Measurements from ENCODE around the gene SHD. TPM values are rescaled to one million over a fixed set of nuclear protein-coding genes. Genes with fewer than 3 reads are reported as not detected.
A peak's percentile ranks its signal among the peaks of the same experiment; 100 is the strongest.

Gene SHD
- total and polyA plus RNA-seq, 12 donors, result 0.03 to 0.37 (median 0.24) TPM; not detected in 8

DNA sequence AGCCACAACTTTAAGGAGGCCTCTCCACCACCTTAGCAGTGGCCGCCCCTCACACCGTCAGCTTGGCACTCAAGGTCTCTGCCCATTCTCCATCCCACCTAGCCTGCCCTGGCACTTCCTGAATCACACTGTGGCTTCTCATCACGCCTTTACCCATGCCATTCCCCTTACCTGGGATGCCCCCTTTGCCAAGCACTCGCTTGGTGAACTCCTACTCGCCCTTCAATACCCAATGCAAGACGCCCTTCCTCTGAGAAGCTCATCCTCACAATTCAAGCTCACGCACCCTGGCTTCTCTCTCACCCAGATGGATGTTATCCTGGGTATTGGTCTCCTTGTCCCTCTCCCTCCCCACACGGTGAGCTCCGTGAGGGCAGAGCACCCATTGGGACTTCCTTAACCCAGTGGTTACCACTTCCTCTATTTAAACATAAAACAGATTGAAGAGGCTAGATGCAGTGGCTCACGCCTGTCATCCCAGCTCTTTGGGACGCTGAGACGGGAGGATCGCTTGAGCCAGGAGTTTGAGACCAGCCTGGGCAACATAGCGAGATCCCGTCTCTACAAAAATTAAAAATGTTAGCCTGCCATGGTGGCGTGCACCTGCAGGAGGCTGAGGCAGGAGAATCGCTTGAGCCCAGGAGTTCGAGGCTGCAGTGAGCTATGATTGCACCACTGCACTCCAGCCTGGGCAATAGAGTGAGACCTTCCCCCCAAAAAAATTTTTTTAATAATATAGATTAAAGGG lies 12.6 kb upstream of the SHD start:
- Histone ChIP-seq H3K9me3 (no peaks in the 10 kb centered on the region), H3K27me3 (no peaks in the 10 kb centered on the region), H3K36me3 (peaks cover 0 to 97% (median 44%) of the 10 kb centered on the region in 9 donors), H3K4me1 (no peaks in the 10 kb centered on the region), H3K27ac (no peak overlapping the region), H3K4me3 (no peak overlapping the region)
- WGBS, 2 donors, result 93 to 94% methylated on average over 18 of the region's 18 CpGs
- TF ChIP-seq, protein P1, sequence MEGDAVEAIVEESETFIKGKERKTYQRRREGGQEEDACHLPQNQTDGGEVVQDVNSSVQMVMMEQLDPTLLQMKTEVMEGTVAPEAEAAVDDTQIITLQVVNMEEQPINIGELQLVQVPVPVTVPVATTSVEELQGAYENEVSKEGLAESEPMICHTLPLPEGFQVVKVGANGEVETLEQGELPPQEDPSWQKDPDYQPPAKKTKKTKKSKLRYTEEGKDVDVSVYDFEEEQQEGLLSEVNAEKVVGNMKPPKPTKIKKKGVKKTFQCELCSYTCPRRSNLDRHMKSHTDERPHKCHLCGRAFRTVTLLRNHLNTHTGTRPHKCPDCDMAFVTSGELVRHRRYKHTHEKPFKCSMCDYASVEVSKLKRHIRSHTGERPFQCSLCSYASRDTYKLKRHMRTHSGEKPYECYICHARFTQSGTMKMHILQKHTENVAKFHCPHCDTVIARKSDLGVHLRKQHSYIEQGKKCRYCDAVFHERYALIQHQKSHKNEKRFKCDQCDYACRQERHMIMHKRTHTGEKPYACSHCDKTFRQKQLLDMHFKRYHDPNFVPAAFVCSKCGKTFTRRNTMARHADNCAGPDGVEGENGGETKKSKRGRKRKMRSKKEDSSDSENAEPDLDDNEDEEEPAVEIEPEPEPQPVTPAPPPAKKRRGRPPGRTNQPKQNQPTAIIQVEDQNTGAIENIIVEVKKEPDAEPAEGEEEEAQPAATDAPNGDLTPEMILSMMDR (IDR thresholded peaks at IDR 0.05), result no peak
- no peak for DNase-seq
- ATAC-seq, result no peak
- intact Hi-C loops (cut with DNase I), result loop anchor here in 8 of 10 donors (2.0 to 10.0 kb wide), 5 partner anchors 86 to 258 kb away; partner anchors contain the start of genes CHAF1A (in 1 of the 8) and SH3GL1 (in 1 of the 8)

DNA sequence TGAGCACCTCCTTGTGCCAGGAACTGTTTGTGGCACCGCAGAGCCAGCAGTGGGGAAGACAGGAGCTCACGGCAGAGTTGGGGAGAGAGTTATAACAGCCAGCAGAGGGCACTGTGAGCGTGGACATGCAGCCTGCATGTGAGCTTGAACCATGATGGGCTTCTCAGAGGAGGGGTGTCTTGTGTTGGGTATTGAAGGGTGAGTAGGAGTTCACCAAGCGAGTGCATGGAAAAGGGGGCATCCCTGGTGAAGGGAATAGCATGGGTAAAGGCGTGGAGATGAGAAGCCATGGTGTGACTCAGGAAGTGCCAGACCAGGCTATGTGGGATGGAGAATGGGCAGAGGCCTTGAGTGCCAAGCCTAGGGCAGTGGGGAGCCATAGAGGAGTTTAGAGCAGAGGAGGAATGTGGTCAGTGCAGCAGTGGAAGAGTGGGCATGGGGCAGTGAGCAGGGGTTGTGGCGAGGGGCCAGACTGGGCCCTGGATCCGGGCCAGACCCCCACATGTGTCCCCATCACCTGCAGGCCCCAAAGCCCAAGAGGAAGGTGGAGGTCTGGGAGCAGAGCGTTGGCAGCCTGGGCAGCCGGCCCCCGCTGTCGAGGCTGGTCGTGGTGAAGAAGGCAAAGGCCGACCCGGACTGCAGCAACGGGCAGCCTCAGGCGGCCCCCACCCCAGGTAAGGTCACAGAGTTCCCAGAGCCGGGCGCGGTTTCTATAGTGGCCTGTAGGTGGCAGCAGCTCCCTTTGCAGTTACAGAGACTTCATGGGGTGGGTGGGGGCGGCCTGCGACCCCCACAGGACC lies 11.8 kb upstream of the SHD start:
- H3K27ac ChIP-seq, result no peak overlapping the region
- no peaks in the 10 kb centered on the region for H3K27me3 ChIP-seq
- H3K36me3 ChIP-seq, result peaks cover 0 to 96% (median 47%) of the 10 kb centered on the region in 9 donors
- TF ChIP-seq, protein P1 (IDR thresholded peaks at IDR 0.05), result peak; percentile 71 to 90 (median 85)
- H3K4me3 ChIP-seq, result no peak overlapping the region
- ATAC-seq (peak; percentile 57 to 72 (median 66)), DNase-seq (peak; percentile 34 to 53)
- no peaks in the 10 kb centered on the region for H3K4me1 ChIP-seq
- peaks cover 0 to 7% (median 0%) of the 10 kb centered on the region in 11 donors for H3K9me3 ChIP-seq
- intact Hi-C loops (cut with DNase I), result loop anchor here in 8 of 10 donors (2.0 to 10.0 kb wide), 5 partner anchors 85 to 258 kb away; partner anchors contain the start of genes CHAF1A (in 1 of the 8) and SH3GL1 (in 1 of the 8)
- 34 to 47% methylated on average over 21 of the region's 21 CpGs for WGBS, 2 donors

DNA sequence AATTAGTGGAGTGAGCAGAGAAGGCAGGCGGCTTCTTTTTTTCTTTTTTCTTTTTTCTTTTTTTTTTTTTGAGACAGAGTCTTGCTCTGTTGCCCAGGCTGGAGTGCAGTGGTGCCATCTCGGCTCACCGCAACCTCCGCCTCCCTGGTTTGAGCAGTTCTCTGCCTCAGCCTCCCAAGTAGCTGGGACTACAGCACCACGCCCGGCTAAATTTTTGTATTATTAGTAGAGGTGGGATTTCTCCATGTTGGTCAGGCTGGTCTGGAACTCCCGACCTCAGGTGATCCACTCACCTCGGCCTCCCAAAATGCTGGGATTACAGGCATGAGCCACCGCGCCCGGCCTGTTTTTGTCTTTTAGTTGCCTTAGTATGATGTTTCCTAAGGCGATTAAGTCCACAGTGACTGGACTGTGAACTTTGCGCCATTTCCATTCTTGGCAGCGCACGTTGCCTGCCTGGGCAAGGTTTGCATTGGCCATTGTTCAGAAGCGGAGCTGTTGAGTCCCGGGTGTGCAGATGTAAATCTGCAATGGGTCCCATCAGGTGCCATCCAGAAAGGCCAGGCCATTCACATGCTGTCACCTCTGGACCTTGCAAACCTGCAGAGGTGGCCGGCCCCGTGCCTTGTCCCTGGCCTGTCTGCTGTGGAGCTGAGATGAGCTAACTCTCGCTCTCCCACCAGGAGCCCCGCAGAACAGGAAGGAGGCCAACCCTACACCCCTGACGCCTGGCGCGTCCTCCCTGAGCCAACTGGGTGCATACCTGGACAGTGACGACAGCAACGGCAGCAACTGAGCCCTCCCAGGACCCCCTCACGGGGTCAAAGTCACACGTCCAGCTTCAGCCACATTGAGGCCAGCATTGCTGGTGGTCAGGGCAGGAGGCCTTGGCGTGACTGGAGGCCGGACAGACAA lies 10.9 kb upstream of the SHD start:
- no peaks in the 10 kb centered on the region for H3K27me3 ChIP-seq
- DNase-seq, result no peak
- peak in 1 of 8 donors; percentile 21 for ATAC-seq
- H3K4me3 ChIP-seq, result no peak overlapping the region
- peaks cover 0 to 7% (median 0%) of the 10 kb centered on the region in 11 donors for H3K9me3 ChIP-seq
- intact Hi-C loops (cut with DNase I), result loop anchor here in 8 of 10 donors (2.0 to 10.0 kb wide), 6 partner anchors 84 to 257 kb away; partner anchors contain the start of genes CHAF1A (in 1 of the 8) and SH3GL1 (in 1 of the 8)
- peaks cover 0 to 92% (median 38%) of the 10 kb centered on the region in 9 donors for H3K36me3 ChIP-seq
- H3K27ac ChIP-seq, result no peak overlapping the region
- no peaks in the 10 kb centered on the region for H3K4me1 ChIP-seq
- 89 to 90% methylated on average over 30 of the region's 30 CpGs for WGBS, 2 donors
- TF ChIP-seq, protein P1 (IDR thresholded peaks at IDR 0.05), result peak in 2 of 9 donors; percentile 4 to 7
